K562 (cell line): ENCODE measurements around the gene LAGE3. TPM values are rescaled to one million over a fixed set of nuclear protein-coding genes. Genes with fewer than 3 reads are reported as not detected.

Source experiments
- AFF4 ChIP-seq: sonication (generic); formaldehyde crosslinking; IDR thresholded peaks from 2 replicates; pipeline ENCODE4 v1.8.0; 2023; ENCODE audit warnings: mild to moderate bottlenecking, missing genetic modification reagents
- CSDE1 ChIP-seq, 2 experiments: fragments of 450-650 bp; IDR thresholded peaks; 2 replicates each; pipeline ENCODE4 v1.6.1; 2016; ENCODE audit warnings: mild to moderate bottlenecking in 1 of 2
- CXXC5 ChIP-seq: fragments of 250-450 bp; sonication (Bioruptor Pico); IDR thresholded peaks from 2 replicates; pipeline ENCODE4 v1.8.0; 2022; ENCODE audit warnings: inconsistent platforms, mild to moderate bottlenecking, moderate library complexity
- DACH1 ChIP-seq: fragments of 450-650 bp; IDR thresholded peaks from 2 replicates; pipeline ENCODE4 v1.6.1; 2018; ENCODE audit not compliant: partially characterized antibody
- EP300 ChIP-seq: IDR thresholded peaks from 2 replicates; pipeline ENCODE4 v1.6.1; 2012; ENCODE audit warnings: low read length, improper control_type of control experiment
- EWSR1 ChIP-seq: fragments of 450-650 bp; IDR thresholded peaks from 2 replicates; pipeline ENCODE4 v1.6.1; 2018; ENCODE audit warnings: borderline replicate concordance, mild to moderate bottlenecking, low read depth, moderate library complexity; ENCODE audit not compliant: partially characterized antibody
- FOXK2 ChIP-seq, 2 experiments: fragments of 450-650 bp; IDR thresholded peaks in 1 of 2; conservative IDR thresholded peaks in 1 of 2; 2 replicates each; pipeline ENCODE4 v1.6.1; 2016; ENCODE audit warnings: low read depth in 2 of 2, mild to moderate bottlenecking in 1 of 2
- GATA2 ChIP-seq: sonication (generic); formaldehyde crosslinking; IDR thresholded peaks from 2 replicates; pipeline ENCODE4 v1.4.0; 2020; ENCODE audit warnings: mild to moderate bottlenecking, missing genetic modification reagents
- IRF2 ChIP-seq: sonication (generic); formaldehyde crosslinking; IDR thresholded peaks from 2 replicates; pipeline ENCODE4 v1.8.1; 2022; ENCODE audit warnings: mild to moderate bottlenecking, missing genetic modification reagents
- KLF1 ChIP-seq: fragments of 450-650 bp; IDR thresholded peaks from 2 replicates; pipeline ENCODE4 v1.6.1; 2016; ENCODE audit warnings: missing genetic modification characterization, missing compliant biosample characterization
- MYC ChIP-seq, 2 experiments: fragments of 250-450 bp in 1 of 2; sonication (Bioruptor Pico) in 1 of 2; IDR thresholded peaks; 2 replicates each; pipeline versions ENCODE4 v1.5.1 to v1.6.1; 2012 to 2021; ENCODE audit warnings: low read depth in 2 of 2, borderline replicate concordance in 1 of 2, improper control_type of control experiment in 1 of 2, low read length in 1 of 2, mild to moderate bottlenecking in 1 of 2, moderate library complexity in 1 of 2
- NBN ChIP-seq: fragments of 450-650 bp; IDR thresholded peaks from 2 replicates; pipeline ENCODE4 v1.6.1; 2016; ENCODE audit warnings: low read depth, mild to moderate bottlenecking
- NFRKB ChIP-seq: fragments of 450-650 bp; IDR thresholded peaks from 2 replicates; pipeline ENCODE4 v1.6.1; 2016; ENCODE audit warnings: low read depth
- POLR2AphosphoS2 ChIP-seq: IDR thresholded peaks from 2 replicates; pipeline ENCODE4 v1.6.1; 2012; ENCODE audit warnings: low read length, improper control_type of control experiment
- POLR2B ChIP-seq: fragments of 450-650 bp; IDR thresholded peaks from 2 replicates; pipeline ENCODE4 v1.6.1; 2018; ENCODE audit warnings: low read depth; ENCODE audit not compliant: partially characterized antibody
- POLR2G ChIP-seq: fragments of 200-400 bp; formaldehyde crosslinking; IDR thresholded peaks from 2 replicates; pipeline ENCODE4 v1.6.1; 2017; ENCODE audit warnings: low read depth, mild to moderate bottlenecking, antibody characterized with exemption, low read length, moderate library complexity
- RBM22 ChIP-seq: fragments of 200-400 bp; formaldehyde crosslinking; IDR thresholded peaks from 2 replicates; pipeline ENCODE4 v1.6.1; 2018; ENCODE audit warnings: low read length, low read depth; ENCODE audit not compliant: poor library complexity, severe bottlenecking
- SREBF2 ChIP-seq: sonication (generic); formaldehyde crosslinking; IDR thresholded peaks from 2 replicates; pipeline ENCODE4 v1.4.0; 2020; ENCODE audit warnings: mild to moderate bottlenecking, missing genetic modification reagents
- ZFP1 ChIP-seq: fragments of 450-650 bp; formaldehyde crosslinking; IDR thresholded peaks from 2 replicates; pipeline ENCODE4 v1.4.0; 2020; ENCODE audit warnings: mild to moderate bottlenecking, mixed read lengths
- ZNF263 ChIP-seq: sonication (generic); formaldehyde crosslinking; IDR thresholded peaks from 2 replicates; pipeline ENCODE4 v1.8.0; 2022; ENCODE audit warnings: mild to moderate bottlenecking, missing genetic modification reagents, borderline replicate concordance
- ZNF740 ChIP-seq, 3 experiments: fragments of 200-800 bp in 1 of 3; sonication (Bioruptor generic) in 1 of 3; sonication (generic) in 1 of 3; formaldehyde crosslinking in 1 of 3; IDR thresholded peaks; 2 replicates each; pipeline versions ENCODE4 v1.6.1 to v1.8.0; 2016 to 2022; ENCODE audit warnings: mild to moderate bottlenecking in 2 of 3, missing compliant biosample characterization in 2 of 3, missing genetic modification characterization in 2 of 3, missing genetic modification reagents in 1 of 3
- ZNF77 ChIP-seq: fragments of 250-450 bp; sonication (Bioruptor Pico); IDR thresholded peaks from 2 replicates; pipeline ENCODE4 v1.5.0; 2020
- polyA plus RNA-seq, 8 experiments: library from polyadenylated mRNA; depleted of rRNA in 4 of 8; stranded (reverse) in 5 of 8; unstranded in 3 of 8; fragments of >200 nt; fragmentation: Nextera tagmentation in 2 of 8; fragmentation: Illumina TruSeq in 1 of 8; extraction: Ambion mirVana in 2 of 8; extraction: Trizol in 1 of 8; gene quantifications; 2 replicates each; pipeline versions ENCODE4 v1.2.1 to v1.2.3, GENCODE V29; 2011 to 2014; ENCODE audit warnings: inconsistent platforms in 1 of 8, missing spikeins in 1 of 8
- total RNA-seq, 7 experiments: library from RNA; depleted of rRNA in 6 of 7; stranded (reverse); fragments of >200 nt in 6 of 7; fragmentation: Illumina TruSeq in 2 of 7; extraction: Trizol in 2 of 7; gene quantifications; 2 replicates each; pipeline versions ENCODE4 v1.2.1 to v1.2.3, GENCODE V29; 2011 to 2021; ENCODE audit warnings: low replicate concordance in 1 of 7

Gene LAGE3
- total and polyA plus RNA-seq, 9 of the 15 experiments (the other 6 are each of a cell fraction or from before 2014, with no cell fraction given) = 28.2 to 125 (median 35.8) TPM

- TF ChIP-seq AFF4 (CRISPR knock-in tag) (no peak), SREBF2 (CRISPR knock-in tag) (no peak), MYC (IDR thresholded peaks at IDR 0.05; ENCODE audit: low read depth, low read length) (peak; percentile 50; the same call in 1 of the 2 replicates), MYC (CRISPR knock-in tag; IDR thresholded peaks at IDR 0.05; ENCODE audit: borderline replicate concordance, low read depth) (no peak), IRF2 (CRISPR knock-in tag) (no peak), GATA2 (CRISPR knock-in tag) (no peak), DACH1 (peak; percentile 13), CXXC5 (0 out of 2 replicates have a peak, but pooled peaks have one; percentile 8), KLF1 (tag) (no peak), NFRKB (no peak), ZNF77 (CRISPR knock-in tag) (no peak), ZNF740 (CRISPR knock-in tag; IDR thresholded peaks at IDR 0.05) (no peak), ZNF740 (tag; IDR thresholded peaks at IDR 0.05) (no peak), POLR2G (no peak), ZFP1 (no peak), NBN (no peak), POLR2AphosphoS2 (no peak), ZNF263 (CRISPR knock-in tag) (0 out of 2 replicates have a peak, but pooled peaks have one; percentile 41), RBM22 (no peak), POLR2B (no peak), FOXK2 (conservative IDR thresholded peaks at IDR 0.05 in 1 of 2, IDR thresholded peaks at IDR 0.05 in 1 of 2; ENCODE audit: low read depth in 2 of 2) (no peak), EP300 (no peak; the same call in 1 of the 2 replicates), CSDE1 (IDR thresholded peaks at IDR 0.05) (no peak), EWSR1 (no peak)
Observed at GRCh38 chrX:154526901-154527675, 48.0 kb upstream of the LAGE3 start (continued).
